Prostate gland (tissue), 2 donors: ENCODE measurements around the gene TMEM174.

Experiments
- POLR2A ChIP-seq: fragments of 450-650 bp; IDR thresholded peaks from one replicate; pipeline ENCODE4 v1.6.1; 2016; ENCODE audit warnings: antibody characterized with exemption, mild to moderate bottlenecking
- TF ChIP-seq, protein P1 (sequence below), 4 experiments: fragments of 200-600 bp in 2 of 4; fragments of 450-650 bp in 2 of 4; sonication (generic) in 2 of 4; IDR thresholded peaks; 1 replicate in 3 of 4; 2 replicates in 1 of 4; pipeline ENCODE4 v1.5.1; 2016 to 2019; ENCODE audit warnings: antibody characterized with exemption in 4 of 4, mild to moderate bottlenecking in 2 of 4, moderate library complexity in 2 of 4

DNA sequence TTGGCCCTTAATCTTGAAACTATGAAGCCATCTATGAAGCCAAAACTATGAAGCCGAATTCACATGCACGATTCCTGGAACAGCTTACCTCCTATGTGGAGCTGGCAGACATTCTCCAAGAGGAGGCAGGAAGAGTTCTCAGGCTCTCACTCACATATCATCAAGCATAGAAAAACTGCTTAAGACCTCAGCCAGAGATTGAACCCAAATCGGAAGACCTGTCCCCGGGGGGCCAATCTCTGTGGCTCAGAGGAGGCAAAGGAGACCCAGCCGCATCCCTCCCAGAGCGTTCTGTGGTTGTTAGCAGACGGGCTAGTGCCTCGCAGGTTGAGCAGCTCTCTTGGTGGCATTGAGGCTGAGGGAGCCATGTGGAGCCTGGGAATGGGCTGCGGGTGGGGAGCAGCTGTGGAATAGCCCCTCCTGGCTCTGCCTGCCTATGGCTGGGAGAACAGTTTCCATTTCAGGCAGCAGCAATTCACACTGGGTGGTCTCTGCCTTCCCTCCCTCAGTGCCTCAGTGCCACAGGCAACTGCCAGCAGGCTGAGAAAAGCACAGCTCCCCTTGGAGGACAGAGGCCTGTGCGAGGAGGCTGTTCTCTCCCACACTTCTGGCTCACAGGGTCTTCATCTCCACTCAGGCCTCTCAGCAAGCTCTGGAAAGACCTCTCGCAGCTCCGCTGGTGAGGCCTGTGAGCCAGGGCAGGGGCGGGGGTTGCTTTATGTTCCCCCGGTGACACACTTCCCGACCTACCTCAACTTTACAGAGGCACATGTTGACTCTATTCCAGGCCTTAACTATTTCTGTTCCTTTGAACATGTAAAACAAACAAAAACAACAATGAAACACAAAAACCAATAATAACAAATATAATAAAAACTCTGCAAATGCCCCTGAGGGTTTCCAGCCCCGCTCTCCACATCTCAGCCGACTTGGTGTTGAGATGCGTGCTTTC, 17.4 kb upstream of the TMEM174 start:
- TF ChIP-seq, protein P1, sequence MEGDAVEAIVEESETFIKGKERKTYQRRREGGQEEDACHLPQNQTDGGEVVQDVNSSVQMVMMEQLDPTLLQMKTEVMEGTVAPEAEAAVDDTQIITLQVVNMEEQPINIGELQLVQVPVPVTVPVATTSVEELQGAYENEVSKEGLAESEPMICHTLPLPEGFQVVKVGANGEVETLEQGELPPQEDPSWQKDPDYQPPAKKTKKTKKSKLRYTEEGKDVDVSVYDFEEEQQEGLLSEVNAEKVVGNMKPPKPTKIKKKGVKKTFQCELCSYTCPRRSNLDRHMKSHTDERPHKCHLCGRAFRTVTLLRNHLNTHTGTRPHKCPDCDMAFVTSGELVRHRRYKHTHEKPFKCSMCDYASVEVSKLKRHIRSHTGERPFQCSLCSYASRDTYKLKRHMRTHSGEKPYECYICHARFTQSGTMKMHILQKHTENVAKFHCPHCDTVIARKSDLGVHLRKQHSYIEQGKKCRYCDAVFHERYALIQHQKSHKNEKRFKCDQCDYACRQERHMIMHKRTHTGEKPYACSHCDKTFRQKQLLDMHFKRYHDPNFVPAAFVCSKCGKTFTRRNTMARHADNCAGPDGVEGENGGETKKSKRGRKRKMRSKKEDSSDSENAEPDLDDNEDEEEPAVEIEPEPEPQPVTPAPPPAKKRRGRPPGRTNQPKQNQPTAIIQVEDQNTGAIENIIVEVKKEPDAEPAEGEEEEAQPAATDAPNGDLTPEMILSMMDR (IDR thresholded peaks at IDR 0.05) = no peak
- TF ChIP-seq POLR2A = no peak
